ENCODE measurements around the gene CNTLN. TPM values are rescaled to one million over a fixed set of nuclear protein-coding genes. Genes with fewer than 3 reads are reported as not detected.

CNTLN gene
- total RNA-seq, 2 donors from 2014 or later = 2.4 to 2.6 TPM

DNA sequence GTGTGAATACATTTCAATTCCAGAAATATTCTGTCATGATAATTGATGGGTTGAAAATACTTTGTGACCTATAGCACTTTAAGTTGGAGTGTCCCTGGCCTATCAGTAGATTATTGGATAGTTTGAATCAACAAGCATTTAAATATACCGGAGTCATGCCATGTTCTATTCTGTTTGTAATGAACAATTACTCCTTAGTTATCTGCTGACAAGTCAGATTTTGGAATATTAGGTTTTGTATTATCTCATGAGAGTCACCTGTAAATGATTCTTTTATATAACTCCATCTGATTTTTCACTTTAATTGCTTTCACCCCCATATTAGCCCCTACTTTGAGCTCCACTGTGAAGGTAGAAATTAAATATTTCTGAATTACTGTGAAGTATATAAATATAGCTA is 351.6 kb downstream of the CNTLN start:
- H3K27me3 ChIP-seq = no peaks in the 10 kb centered on the region
- no peaks in the 10 kb centered on the region for H3K4me1 ChIP-seq
- TF ChIP-seq, protein P1, sequence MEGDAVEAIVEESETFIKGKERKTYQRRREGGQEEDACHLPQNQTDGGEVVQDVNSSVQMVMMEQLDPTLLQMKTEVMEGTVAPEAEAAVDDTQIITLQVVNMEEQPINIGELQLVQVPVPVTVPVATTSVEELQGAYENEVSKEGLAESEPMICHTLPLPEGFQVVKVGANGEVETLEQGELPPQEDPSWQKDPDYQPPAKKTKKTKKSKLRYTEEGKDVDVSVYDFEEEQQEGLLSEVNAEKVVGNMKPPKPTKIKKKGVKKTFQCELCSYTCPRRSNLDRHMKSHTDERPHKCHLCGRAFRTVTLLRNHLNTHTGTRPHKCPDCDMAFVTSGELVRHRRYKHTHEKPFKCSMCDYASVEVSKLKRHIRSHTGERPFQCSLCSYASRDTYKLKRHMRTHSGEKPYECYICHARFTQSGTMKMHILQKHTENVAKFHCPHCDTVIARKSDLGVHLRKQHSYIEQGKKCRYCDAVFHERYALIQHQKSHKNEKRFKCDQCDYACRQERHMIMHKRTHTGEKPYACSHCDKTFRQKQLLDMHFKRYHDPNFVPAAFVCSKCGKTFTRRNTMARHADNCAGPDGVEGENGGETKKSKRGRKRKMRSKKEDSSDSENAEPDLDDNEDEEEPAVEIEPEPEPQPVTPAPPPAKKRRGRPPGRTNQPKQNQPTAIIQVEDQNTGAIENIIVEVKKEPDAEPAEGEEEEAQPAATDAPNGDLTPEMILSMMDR (IDR thresholded peaks at IDR 0.05) = no peak
- H3K36me3 ChIP-seq = no peaks in the 10 kb centered on the region
- H3K27ac ChIP-seq = no peak overlapping the region
- intact Hi-C loops (cut with DNase I) = no loop called here
- DNase-seq = no peak
- no peak overlapping the region for H3K4me3 ChIP-seq
- H3K9ac ChIP-seq (ENCODE audit: low read depth in 2 of 2, low read length in 2 of 2) = no peak overlapping the region
- H3K9me3 ChIP-seq = no peaks in the 10 kb centered on the region

DNA sequence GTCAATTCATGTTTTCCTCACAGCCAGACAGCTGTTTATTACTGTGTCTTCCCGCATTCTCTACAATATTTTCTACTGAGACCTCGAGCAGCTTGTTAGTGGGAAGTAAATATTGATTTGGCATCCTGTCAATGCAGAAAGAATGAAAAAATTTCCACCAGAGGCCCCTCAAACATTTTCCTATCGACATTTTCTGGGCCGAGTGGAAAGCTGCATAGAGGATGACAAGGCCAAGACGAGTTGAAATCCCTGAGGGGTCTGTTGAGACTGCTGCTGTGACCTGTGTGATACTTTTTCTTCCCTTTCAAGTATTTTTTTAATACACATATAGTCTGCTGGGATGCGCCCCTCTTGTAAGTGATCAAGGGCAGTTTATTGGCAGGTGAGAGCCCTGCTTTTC is 352.6 kb downstream of the CNTLN start:
- TF ChIP-seq, protein P1 (IDR thresholded peaks at IDR 0.05) = no peak
- no peak overlapping the region for H3K27ac ChIP-seq
- no peak overlapping the region for H3K9ac ChIP-seq (ENCODE audit: low read depth in 2 of 2, low read length in 2 of 2)
- no peaks in the 10 kb centered on the region for H3K9me3 ChIP-seq
- no peaks in the 10 kb centered on the region for H3K36me3 ChIP-seq
- no peaks in the 10 kb centered on the region for H3K4me1 ChIP-seq
- DNase-seq = no peak
- no peak overlapping the region for H3K4me3 ChIP-seq
- no peaks in the 10 kb centered on the region for H3K27me3 ChIP-seq
- intact Hi-C loops (cut with DNase I) = no loop called here

- no peak overlapping the region for H3K27ac ChIP-seq
Observed at GRCh38 chr9:17488662-17489061, 353.8 kb downstream of the CNTLN start.

GRCh38 chr9:17490110-17490509 is 355.3 kb downstream of the CNTLN start:
- Histone ChIP-seq H3K9me3 (no peaks in the 10 kb centered on the region), H3K9ac (ENCODE audit: low read depth in 2 of 2, low read length in 2 of 2) (no peak overlapping the region), H3K4me3 (no peak overlapping the region), H3K27ac (no peak overlapping the region), H3K27me3 (no peaks in the 10 kb centered on the region), H3K36me3 (no peaks in the 10 kb centered on the region), H3K4me1 (no peaks in the 10 kb centered on the region)
- intact Hi-C loops (cut with DNase I) = no loop called here
- no peak for DNase-seq
- TF ChIP-seq, protein P1 (IDR thresholded peaks at IDR 0.05) = no peak

More at GRCh38 chr9:17488662-17489061, 353.8 kb downstream of the CNTLN start:
- no peaks in the 10 kb centered on the region for H3K9me3 ChIP-seq
- H3K27me3 ChIP-seq = no peaks in the 10 kb centered on the region
- H3K9ac ChIP-seq (ENCODE audit: low read depth in 2 of 2, low read length in 2 of 2) = no peak overlapping the region
- intact Hi-C loops (cut with DNase I) = no loop called here
- no peaks in the 10 kb centered on the region for H3K36me3 ChIP-seq
- H3K4me1 ChIP-seq = no peaks in the 10 kb centered on the region
- no peak for DNase-seq
- H3K4me3 ChIP-seq = no peak overlapping the region
- TF ChIP-seq, protein P1 (IDR thresholded peaks at IDR 0.05) = no peak

GRCh38 chr9:17491780-17492179 is 356.9 kb downstream of the CNTLN start:
- no peak for DNase-seq
- Histone ChIP-seq H3K4me3 (no peak overlapping the region), H3K4me1 (no peaks in the 10 kb centered on the region), H3K27me3 (no peaks in the 10 kb centered on the region), H3K27ac (no peak overlapping the region), H3K36me3 (no peaks in the 10 kb centered on the region), H3K9ac (ENCODE audit: low read depth in 2 of 2, low read length in 2 of 2) (no peak overlapping the region), H3K9me3 (no peaks in the 10 kb centered on the region)
- intact Hi-C loops (cut with DNase I) = no loop called here
- TF ChIP-seq, protein P1 (IDR thresholded peaks at IDR 0.05) = no peak

DNA sequence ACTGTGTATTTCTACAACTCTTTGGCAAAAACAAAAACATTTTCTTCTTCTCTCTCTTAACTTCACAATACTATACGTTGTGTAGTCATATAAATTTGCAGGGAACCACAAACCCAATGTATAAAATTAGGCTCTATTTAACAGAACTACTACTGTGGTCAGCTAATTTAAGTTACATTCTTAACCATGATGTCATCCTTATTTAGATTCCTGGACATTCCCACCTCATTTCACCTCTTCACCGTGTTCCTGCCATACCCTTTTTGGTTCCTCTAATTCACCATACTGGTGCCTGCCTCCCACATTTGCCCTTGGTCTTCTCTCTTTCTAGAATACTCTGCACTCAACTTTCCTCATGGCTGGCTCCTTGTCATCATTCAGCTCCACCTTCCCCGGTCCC is 368.4 kb downstream of the CNTLN start:
- H3K27me3 ChIP-seq = no peaks in the 10 kb centered on the region
- H3K4me3 ChIP-seq = no peak overlapping the region
- TF ChIP-seq, protein P1 (IDR thresholded peaks at IDR 0.05) = no peak
- DNase-seq = no peak
- H3K9ac ChIP-seq (ENCODE audit: low read depth in 2 of 2, low read length in 2 of 2) = no peak overlapping the region
- no peak overlapping the region for H3K27ac ChIP-seq
- H3K9me3 ChIP-seq = no peaks in the 10 kb centered on the region
- intact Hi-C loops (cut with DNase I) = no loop called here
- no peaks in the 10 kb centered on the region for H3K4me1 ChIP-seq
- no peaks in the 10 kb centered on the region for H3K36me3 ChIP-seq

Data from colonic mucosa (tissue), 4 donors.